HCT116 (cell line): ENCODE measurements around the gene TSPAN14. TPM values are rescaled to one million over a fixed set of nuclear protein-coding genes. Genes with fewer than 3 reads are reported as not detected.

ENCODE experiments used
- ATAC-seq: fragments of 200-7000 bp; cut with Tn5 transposase; 2 replicates; pipeline ENCODE4 v1.9.1; 2020; ENCODE audit warnings: mild to moderate bottlenecking, moderate library complexity
- BruUV-seq: library from RNA; stranded (reverse); fragments of 400-500 nt; replicated peaks from 2 replicates; lab custom pipeline; 2021; lab: Mats Ljungman, UMichigan
- CTCF ChIA-PET: fragments of 300-600 bp; sonication (Branson Sonifier 250); formaldehyde crosslinking; loops from one replicate; lab custom pipeline; 2021; ENCODE audit warnings: antibody characterized with exemption; lab: Charles Lee
- POLR2A ChIA-PET: fragments of 300-600, 350-600 bp; sonication (Branson Sonifier 250); formaldehyde crosslinking; loops from one replicate; lab custom pipeline; 2021; ENCODE audit warnings: antibody characterized with exemption; lab: Charles Lee
- RAD21 ChIA-PET, 2 experiments: fragments of 300-600 bp; sonication (Branson Sonifier 250); formaldehyde crosslinking; loops; one replicate each; lab custom pipeline; 2023; ENCODE audit warnings: low total read pairs in 2 of 2; ENCODE audit not compliant: uncharacterized antibody in 2 of 2, unreplicated experiment in 2 of 2, low non-redundant PET in 1 of 2; lab: Charles Lee
- DNase-seq: peaks from one replicate; pipeline ENCODE4 v3.0.0-alpha.2; 2010; ENCODE audit warnings: low read depth, low spot score
- H2AFZ ChIP-seq: fragments of 200-600 bp; shearing (Covaris generic), sonication (generic); 2 replicates; pipeline ENCODE4 v1.6.1; 2017; ENCODE audit warnings: low read depth, mixed run types, mixed read lengths, antibody characterized with exemption, low read length; ENCODE audit not compliant: poor library complexity, severe bottlenecking
- H3K27ac ChIP-seq: 2 replicates; pipeline ENCODE4 v1.5.1; 2012; ENCODE audit warnings: low read depth, low read length
- H3K27me3 ChIP-seq: fragments of 200-600 bp; sonication (generic); 2 replicates; pipeline ENCODE4 v1.6.1; 2016; ENCODE audit warnings: mixed run types, low read length, mixed read lengths; ENCODE audit not compliant: insufficient read depth
- H3K36me3 ChIP-seq, 2 experiments: fragments of 200-500 bp in 1 of 2; fragments of 200-600 bp in 1 of 2; sonication (Bioruptor generic) in 1 of 2; sonication (generic) in 1 of 2; 2 replicates each; pipeline versions ENCODE4 v1.5.1 to v1.6.1; 2014 to 2016; ENCODE audit warnings: low read length in 2 of 2, inconsistent platforms in 1 of 2, mixed read lengths in 1 of 2, mixed run types in 1 of 2; ENCODE audit not compliant: insufficient read depth in 2 of 2, control insufficient read depth in 1 of 2
- H3K4me1 ChIP-seq, 2 experiments: fragments of 200-600 bp in 1 of 2; sonication (generic) in 1 of 2; 2 replicates each; pipeline versions ENCODE4 v1.5.1 to v1.6.1; 2012 to 2017; ENCODE audit warnings: low read length in 2 of 2, inconsistent platforms in 1 of 2, mild to moderate bottlenecking in 1 of 2, mixed read lengths in 1 of 2, mixed run types in 1 of 2, moderate library complexity in 1 of 2; ENCODE audit not compliant: insufficient read depth in 2 of 2, control insufficient read depth in 1 of 2
- H3K4me2 ChIP-seq: fragments of 200-600 bp; sonication (generic); 2 replicates; pipeline ENCODE4 v1.6.1; 2017; ENCODE audit warnings: mixed run types, low read length, mixed read lengths
- H3K4me3 ChIP-seq, 2 experiments: fragments of 200-600 bp in 1 of 2; sonication (generic) in 1 of 2; replicated peaks in 1 of 2; 2 replicates each; pipeline ENCODE4 v1.5.1; 2011 to 2016; ENCODE audit warnings: low read length in 2 of 2, control low read depth in 1 of 2, low read depth in 1 of 2, mild to moderate bottlenecking in 1 of 2, mixed read lengths in 1 of 2, mixed run types in 1 of 2
- H3K79me2 ChIP-seq: fragments of 200-600 bp; sonication (generic); 2 replicates; pipeline ENCODE4 v1.6.1; 2017; ENCODE audit warnings: mild to moderate bottlenecking, mixed run types, low read length, moderate library complexity, mixed read lengths; ENCODE audit not compliant: insufficient read depth
- H3K9ac ChIP-seq: fragments of 200-600 bp; sonication (generic); 2 replicates; pipeline ENCODE4 v1.6.1; 2016; ENCODE audit warnings: low read length, mixed read lengths
- H3K9me2 ChIP-seq: fragments of 200-600 bp; sonication (generic), shearing (Covaris generic); 2 replicates; pipeline ENCODE4 v1.6.1; 2017; ENCODE audit warnings: mixed run types, mild to moderate bottlenecking, moderate library complexity; ENCODE audit not compliant: insufficient read depth
- H3K9me3 ChIP-seq, 2 experiments: fragments of 200-500 bp in 1 of 2; fragments of 200-600 bp in 1 of 2; sonication (Bioruptor generic) in 1 of 2; sonication (generic) in 1 of 2; 2 replicates each; pipeline ENCODE4 v1.6.1; 2014 to 2017; ENCODE audit warnings: low read length in 2 of 2, mixed read lengths in 2 of 2, inconsistent platforms in 1 of 2, low read depth in 1 of 2, mild to moderate bottlenecking in 1 of 2, mixed run types in 1 of 2, moderate library complexity in 1 of 2; ENCODE audit not compliant: control insufficient read depth in 1 of 2, insufficient read depth in 1 of 2
- H4K20me1 ChIP-seq: fragments of 200-600 bp; sonication (generic), shearing (Covaris generic); 2 replicates; pipeline ENCODE4 v1.6.1; 2017; ENCODE audit warnings: mixed run types, mild to moderate bottlenecking, moderate library complexity; ENCODE audit not compliant: insufficient read depth
- EGR1 ChIP-seq: IDR thresholded peaks from 2 replicates; pipeline ENCODE4 v1.6.1; 2012; ENCODE audit warnings: low read depth
- EZH2phosphoT487 ChIP-seq: fragments of 200-600 bp; IDR thresholded peaks from 2 replicates; pipeline ENCODE4 v1.6.1; 2018; ENCODE audit warnings: antibody characterized with exemption, borderline replicate concordance
- MAX ChIP-seq: IDR thresholded peaks from 2 replicates; pipeline ENCODE4 v1.6.1; 2012
- POLR2A ChIP-seq: IDR thresholded peaks from 2 replicates; pipeline ENCODE4 v1.7.0; 2011; ENCODE audit warnings: borderline replicate concordance; ENCODE audit not compliant: insufficient read depth, insufficient read length; ENCODE audit errors: extremely low read depth
- POLR2AphosphoS5 ChIP-seq: IDR thresholded peaks from 2 replicates; pipeline ENCODE4 v1.6.1; 2011; ENCODE audit warnings: mild to moderate bottlenecking, low read depth, low read length, moderate library complexity
- RAD21 ChIP-seq: IDR thresholded peaks from 2 replicates; pipeline ENCODE4 v1.6.1; 2012; ENCODE audit warnings: low read depth, mild to moderate bottlenecking
- REST ChIP-seq: IDR thresholded peaks from 2 replicates; pipeline ENCODE4 v1.6.1; 2012; ENCODE audit warnings: low read depth
- SRF ChIP-seq: IDR thresholded peaks from 2 replicates; pipeline ENCODE4 v1.6.1; 2012; ENCODE audit warnings: low read depth
- TCF7L2 ChIP-seq: IDR thresholded peaks from 2 replicates; pipeline ENCODE4 v1.7.0; 2011; ENCODE audit warnings: borderline replicate concordance, inconsistent platforms; ENCODE audit not compliant: insufficient read depth, insufficient read length; ENCODE audit errors: extremely low read depth
- ZFX ChIP-seq: fragments of 450-650 bp; IDR thresholded peaks from 2 replicates; pipeline ENCODE4 v1.6.1; 2017
- intact Hi-C: fragments of 100-400 bp; cut with micrococcal nuclease; formaldehyde crosslinking; loops from 2 replicates; pipeline ENCODE4 v1.10.0; 2022
- total RNA-seq: library from RNA; stranded (reverse); gene quantifications from one replicate; pipeline ENCODE4 v1.2.1, GENCODE V29; 2021; ENCODE audit not compliant: unreplicated experiment

The TSPAN14 gene
- total RNA-seq, 1 experiment from 2014 or later, result 86.8 TPM

- Histone ChIP-seq H3K9me3 (no peaks in the 10 kb centered on the region), H3K27me3 (no peaks in the 10 kb centered on the region)
- CTCF ChIA-PET, result interaction anchor here (0.8 to 3.7 kb wide), 4 partner anchors 34 to 59 kb away, joined by 4 to 71 read pairs (median 5); no protein-coding TSS in a partner anchor
- no peak for TF ChIP-seq POLR2AphosphoS5
- no peak for TF ChIP-seq SRF
- TF ChIP-seq MAX, result no peak
- TF ChIP-seq EGR1, result no peak
- no peak for TF ChIP-seq RAD21
- no peak for TF ChIP-seq TCF7L2
- no peak for TF ChIP-seq EZH2phosphoT487
- no peak for TF ChIP-seq POLR2A
- no peak for TF ChIP-seq ZFX
- no peak for TF ChIP-seq REST
- TF ChIP-seq, all 23 proteins: peak for 0
- ChIA-PET POLR2A (interaction anchor here (1.0 to 3.3 kb wide), 2 partner anchors 43 kb away, joined by 3 to 18 read pairs; no protein-coding TSS in a partner anchor), RAD21 (interaction anchor here in 1 of 2 experiments (1.2 kb wide), 1 partner anchor 44 kb away, joined by 3 read pairs; no protein-coding TSS in a partner anchor)
- DNase-seq (no peak), ATAC-seq (no peak)
- intact Hi-C loops, result loop anchor here (10.0 kb wide), 1 partner anchor 248 kb away; no protein-coding TSS in a partner anchor
- Histone ChIP-seq H3K4me2 (peak overlapping the region; percentile 81), H3K27ac (peak overlapping the region; percentile 35; the same call in 1 of the 2 replicates), H4K20me1 (no peaks in the 10 kb centered on the region), H3K4me1 (peaks cover 97 to 100% of the 10 kb centered on the region in 2 experiments), H3K9ac (peak overlapping the region; percentile 60; the same call in 1 of the 2 replicates), H2AFZ (no peak overlapping the region), H3K4me3 (no peak overlapping the region), H3K36me3 (no peaks in the 10 kb centered on the region; a peak in 1 of 4 replicates), H3K79me2 (peaks cover 83% of the 10 kb centered on the region), H3K9me2 (no peaks in the 10 kb centered on the region)
- no TSS peak for BruUV-seq
Observed at GRCh38 chr10:80502621-80503583, 48.8 kb downstream of the TSPAN14 start.
